ENCODE data around the gene CDK8.

Gene CDK8

GRCh38 chr13:26390203-26390602 is 136.3 kb downstream of the CDK8 start:
- no peak for DNase-seq

DNA sequence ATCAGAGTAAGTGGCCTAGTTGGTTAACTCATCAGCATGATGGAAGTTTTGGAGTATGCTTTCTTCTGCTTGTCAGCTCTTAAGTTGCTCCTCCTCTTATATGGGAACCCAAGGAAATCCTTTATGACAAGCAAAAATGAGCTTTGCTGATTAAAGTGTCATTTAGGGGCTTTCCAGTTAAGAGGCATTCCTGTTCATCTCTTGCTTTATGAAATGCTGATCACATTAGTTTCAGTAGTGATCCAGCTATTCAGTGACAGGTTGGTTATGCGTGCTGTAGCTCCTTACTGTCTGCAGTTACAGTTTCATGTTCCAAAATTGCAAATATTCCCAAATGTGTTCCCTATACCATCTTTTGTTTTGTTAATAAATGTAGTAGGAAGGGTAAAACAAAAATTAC is 146.6 kb downstream of the CDK8 start:
- no peak for DNase-seq

- no peak for DNase-seq
Observed at GRCh38 chr13:26401069-26401468, 147.1 kb downstream of the CDK8 start.

GRCh38 chr13:26401578-26402021 is 147.7 kb downstream of the CDK8 start:
- no peak for DNase-seq

DNA sequence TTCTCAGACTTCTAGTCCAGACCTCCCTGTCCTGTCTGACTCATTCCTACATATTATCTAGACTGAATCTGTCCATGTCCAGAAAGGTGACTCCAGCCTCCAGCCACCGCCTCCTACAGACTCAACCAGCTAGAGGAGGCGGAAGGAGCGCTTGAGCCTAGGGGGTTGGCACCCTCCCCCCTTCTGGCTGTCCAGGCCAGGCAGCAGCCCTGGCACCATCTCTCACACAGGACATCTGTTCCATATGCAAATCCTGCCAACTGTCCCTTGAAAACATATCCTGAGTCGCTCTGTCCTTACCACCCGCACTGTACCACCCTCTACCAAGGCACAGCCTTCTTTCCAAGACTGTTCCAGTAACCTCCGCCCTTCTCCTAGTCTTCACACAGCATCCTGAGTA is 152.9 kb downstream of the CDK8 start:
- no peak for DNase-seq

- DNase-seq = no peak
Observed at GRCh38 chr13:26411206-26411605, 157.3 kb downstream of the CDK8 start.

DNA sequence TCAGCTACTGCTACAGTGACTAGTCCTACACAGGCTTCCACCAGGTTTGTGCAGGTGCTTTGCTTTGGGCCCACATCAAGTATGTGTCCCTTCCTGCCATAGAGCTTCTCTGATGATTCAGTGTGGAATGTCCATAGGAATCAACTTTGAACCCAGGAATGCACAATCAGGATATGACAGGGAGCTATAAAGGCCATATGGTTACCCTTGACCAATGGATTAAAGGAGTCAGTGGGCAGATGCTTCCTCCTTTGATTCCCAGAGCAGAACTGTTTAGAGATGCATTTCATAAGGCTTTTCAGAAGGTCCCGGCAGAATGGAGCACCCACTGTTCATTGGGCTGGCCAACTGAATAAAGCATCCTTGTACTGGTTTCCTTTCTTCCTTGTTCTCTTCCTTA is 158.3 kb downstream of the CDK8 start:
- no peak for DNase-seq

GRCh38 chr13:26412936-26413716 is 159.2 kb downstream of the CDK8 start:
- DNase-seq = no peak

DNA sequence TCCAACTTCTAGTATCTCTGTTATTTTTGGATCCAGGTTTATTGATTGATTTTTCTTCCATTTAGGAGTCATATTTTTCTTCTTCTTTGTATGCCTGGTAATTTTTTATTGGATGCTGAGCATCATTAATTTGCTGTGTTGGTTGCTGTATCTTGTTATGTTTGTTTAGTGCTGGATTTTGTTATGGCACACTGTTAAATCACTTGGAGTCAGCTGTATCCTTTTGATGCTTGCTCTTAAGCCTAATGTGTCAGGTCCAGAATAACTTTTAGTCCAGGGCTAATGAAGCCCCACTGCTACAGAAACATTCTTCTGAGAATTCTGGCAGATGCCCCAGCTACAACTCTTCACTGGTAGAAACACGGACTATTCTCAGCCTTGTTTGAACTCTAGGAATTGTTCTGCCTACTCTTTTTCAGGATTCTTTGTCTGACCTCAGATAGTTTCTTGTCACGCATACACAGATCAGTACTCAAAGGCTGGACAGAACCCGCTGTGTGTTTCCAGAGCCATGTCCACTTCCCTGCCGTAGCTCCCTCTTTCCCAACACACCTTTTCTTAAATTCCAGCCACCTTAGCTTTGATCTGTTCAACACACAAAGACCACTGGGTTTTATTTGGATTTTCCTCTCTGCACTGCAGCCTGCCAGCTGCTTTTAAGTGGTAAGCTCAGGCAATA is 166.5 kb downstream of the CDK8 start:
- DNase-seq = no peak

DNA sequence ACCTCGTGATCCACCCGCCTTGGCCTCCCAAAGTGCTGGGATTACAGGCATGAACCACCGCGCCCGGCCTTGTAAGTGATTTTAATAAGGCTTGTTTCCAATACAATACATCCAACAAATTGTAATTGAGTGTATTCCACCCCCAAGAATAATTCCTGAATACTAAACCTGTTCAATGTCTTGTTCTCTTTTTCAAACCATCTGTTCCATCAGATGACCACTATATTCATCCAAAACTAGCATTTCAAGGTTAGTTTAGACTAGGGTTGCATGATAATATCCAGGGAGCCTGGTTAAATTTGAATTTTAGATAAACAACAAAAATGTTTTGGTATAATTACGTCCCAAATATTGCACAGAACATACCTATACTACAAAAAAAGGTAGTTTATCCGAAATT is 168.1 kb downstream of the CDK8 start:
- no peak for DNase-seq

DNA sequence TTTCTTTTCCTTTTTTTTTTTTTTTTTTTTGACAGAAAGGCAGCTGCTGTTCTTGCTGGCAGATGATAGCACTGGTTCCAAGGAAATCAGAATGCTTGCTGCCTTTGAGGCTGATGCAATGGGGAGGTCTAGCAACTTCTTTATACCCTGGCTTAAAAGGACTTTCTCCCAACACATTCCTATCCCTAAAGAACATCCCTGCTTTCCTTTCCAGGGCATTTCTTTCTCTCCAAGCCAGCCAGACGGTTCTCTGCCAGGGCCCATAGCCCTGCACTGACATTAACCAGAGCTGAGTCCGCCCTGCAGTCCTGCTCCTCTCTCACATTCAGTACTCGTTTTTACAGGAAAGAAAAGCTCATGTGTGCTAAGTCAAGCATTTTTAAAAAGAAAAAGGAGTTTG is 169.7 kb downstream of the CDK8 start:
- DNase-seq = no peak

- no peak for DNase-seq
Observed at GRCh38 chr13:26424181-26424580, 170.3 kb downstream of the CDK8 start.

DNA sequence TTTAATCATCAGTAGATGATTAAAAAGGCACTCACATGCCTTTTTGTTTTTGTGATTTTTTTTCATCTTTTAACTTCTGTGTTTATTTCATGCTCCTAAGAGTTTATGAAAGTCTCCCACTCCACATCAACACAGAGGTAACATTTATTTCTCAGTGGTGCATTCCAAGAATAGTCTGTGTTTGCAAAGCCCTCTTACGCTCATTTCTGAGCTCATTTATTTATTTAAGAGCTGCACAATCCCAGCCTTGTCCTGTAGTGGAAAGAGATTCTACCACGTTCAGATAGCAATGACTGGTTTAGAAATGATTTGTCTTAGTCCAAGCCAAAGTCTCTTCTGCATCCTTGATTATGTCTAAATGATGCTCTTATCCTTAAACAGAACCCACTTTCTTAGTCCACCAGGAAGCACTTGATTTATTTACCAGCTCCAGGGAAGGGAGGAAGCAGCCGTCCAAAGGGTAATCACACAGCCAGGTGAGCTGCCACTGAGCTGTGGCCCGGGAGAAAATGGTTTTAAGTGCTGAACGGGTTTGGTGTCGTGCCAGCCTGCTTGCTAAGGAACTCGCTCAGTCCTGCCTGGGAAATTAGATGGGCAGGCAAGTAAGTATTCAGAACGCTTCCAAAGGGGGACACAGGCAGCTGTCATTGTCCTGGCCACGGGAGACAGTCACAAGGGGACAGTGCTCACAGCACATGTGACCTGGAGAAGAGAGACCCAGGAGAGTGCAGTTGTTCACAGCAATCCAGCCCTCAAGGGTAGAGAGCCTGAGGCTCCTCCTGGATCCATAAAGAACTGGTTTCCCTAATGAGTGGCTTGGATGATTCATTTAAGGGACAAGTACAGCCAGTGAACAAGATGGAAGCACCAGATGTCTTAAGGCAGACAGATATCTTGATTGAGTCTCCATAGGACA is 171.8 kb downstream of the CDK8 start:
- no peak for DNase-seq

- no peak for DNase-seq
Observed at GRCh38 chr13:26433776-26434175, 179.8 kb downstream of the CDK8 start.

- DNase-seq = no peak
Observed at GRCh38 chr13:26435171-26435570, 181.2 kb downstream of the CDK8 start.

DNA sequence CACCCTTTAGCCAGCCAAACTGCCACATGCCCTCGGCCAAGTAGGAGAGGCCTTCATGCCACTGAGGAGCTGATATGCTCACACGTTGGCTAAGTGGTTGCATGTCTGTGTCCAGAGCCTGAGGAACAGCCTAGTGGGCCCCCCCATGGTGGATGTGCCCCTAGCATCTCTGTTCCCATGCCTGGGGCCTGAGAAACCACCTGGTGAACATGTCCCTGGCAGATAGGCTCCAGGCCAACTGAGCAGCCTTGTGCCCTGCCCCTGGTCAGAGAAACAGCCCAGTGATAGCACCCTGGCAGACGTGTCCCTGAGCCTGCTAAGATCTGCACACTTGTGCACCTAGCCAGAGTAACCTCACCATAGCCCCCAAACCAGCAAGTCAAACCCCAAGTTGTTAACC is 181.7 kb downstream of the CDK8 start:
- DNase-seq = no peak

DNA sequence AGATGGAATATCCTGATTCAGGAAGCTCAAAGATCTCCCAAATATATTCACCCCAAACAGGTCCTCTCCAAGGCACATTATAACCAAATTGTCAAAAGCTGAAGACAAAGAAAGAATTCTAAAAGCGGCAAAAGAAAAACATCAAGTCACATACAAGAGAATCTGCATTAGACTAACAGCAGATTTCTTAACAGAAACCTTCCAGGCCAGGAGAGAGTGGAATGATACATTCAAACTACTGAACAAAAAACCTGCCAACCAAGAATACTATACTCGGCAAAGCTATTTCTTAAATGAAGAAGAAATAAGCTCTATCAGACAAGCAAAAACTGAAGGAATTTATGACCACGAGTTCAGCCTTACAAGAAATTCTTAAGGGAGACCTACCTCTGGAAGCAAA is 183.0 kb downstream of the CDK8 start:
- no peak for DNase-seq

- DNase-seq = no peak
Observed at GRCh38 chr13:26440111-26440510, 186.2 kb downstream of the CDK8 start.

GRCh38 chr13:26441476-26441875 is 187.5 kb downstream of the CDK8 start:
- no peak for DNase-seq

- no peak for DNase-seq
Observed at GRCh38 chr13:26442541-26442940, 188.6 kb downstream of the CDK8 start.

DNA sequence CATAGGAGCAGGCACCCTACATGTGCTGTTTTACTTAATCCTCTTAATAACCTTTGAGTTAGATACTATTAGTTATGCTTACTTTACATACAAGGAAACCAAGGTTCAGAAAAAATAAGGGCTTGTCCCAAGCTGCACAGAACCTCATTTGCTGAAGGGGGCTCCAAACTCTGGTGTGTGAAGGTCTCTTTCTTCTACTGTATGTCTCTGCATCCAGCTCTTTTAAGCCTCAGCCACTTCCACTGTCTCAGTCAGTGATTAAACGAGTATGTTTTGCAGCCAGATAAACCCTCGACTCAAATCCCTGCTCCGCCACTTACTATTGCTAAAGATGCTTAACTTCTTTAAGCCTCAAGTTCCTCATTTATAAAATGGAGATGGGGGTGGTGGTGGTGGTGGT is 191.2 kb downstream of the CDK8 start:
- no peak for DNase-seq

DNA sequence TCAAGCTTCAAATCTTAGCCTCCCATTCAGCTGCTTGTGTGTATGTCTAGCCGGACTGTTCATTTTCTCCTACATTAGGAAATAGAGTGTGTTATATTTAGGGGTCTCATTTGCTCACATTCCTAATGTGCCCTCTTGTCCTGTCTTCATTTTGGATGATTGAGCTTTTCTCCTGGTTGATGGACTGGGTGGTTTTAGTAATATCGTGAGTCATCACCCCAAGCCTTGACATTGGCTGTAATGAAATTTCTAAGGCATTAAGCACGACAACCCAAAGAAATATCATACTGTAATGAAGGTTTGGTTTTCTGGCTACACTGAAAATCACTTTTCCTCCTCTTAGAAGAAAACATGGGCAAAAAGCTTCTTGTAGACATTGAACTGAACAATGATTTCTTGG is 192.8 kb downstream of the CDK8 start:
- no peak for DNase-seq

GRCh38 chr13:26448032-26448431 is 194.1 kb downstream of the CDK8 start:
- no peak for DNase-seq
